ENCODE results near the gene SNRNP200. TPM values are rescaled to one million over a fixed set of nuclear protein-coding genes. Genes with fewer than 3 reads are reported as not detected.
A peak's percentile ranks its signal among the peaks of the same experiment; 100 is the strongest.

SNRNP200 gene
- total RNA-seq, 6 donors from 2014 or later: 80.9 to 177 (median 90.9) TPM

DNA sequence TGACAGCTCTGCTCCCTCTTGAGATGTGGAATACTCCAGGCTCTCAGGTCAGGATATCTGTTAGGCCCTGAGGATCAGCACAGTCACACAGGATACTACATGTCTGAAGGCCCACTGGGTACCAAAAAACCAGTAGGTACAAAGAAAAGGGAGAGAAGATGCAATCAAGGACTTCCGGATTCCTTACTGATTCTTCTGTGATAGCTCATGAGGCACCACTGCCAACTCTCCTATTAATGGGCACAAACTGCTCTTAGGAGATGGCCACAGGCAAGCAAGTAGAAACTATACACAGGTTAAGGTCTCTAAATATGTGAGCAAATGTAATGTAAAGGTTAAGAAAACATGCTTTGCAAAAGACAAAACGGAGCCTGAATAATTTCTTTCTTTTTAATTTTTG lies 43.0 kb downstream of the SNRNP200 start:
- ATAC-seq (ENCODE audit: low FRiP score in 2 of 2): no peak
- Histone ChIP-seq H3K36me3 (peaks cover 0 to 22% (median 1%) of the 10 kb centered on the region in 4 donors), H3K4me1 (peaks cover 70 to 81% (median 71%) of the 10 kb centered on the region in 4 donors), H3K9me3 (no peaks in the 10 kb centered on the region), H3K27ac (no peak overlapping the region), H3K27me3 (no peaks in the 10 kb centered on the region), H3K4me3 (no peak overlapping the region)
- TF ChIP-seq EP300 (IDR thresholded peaks at IDR 0.05) (no peak), POLR2AphosphoS5 (IDR thresholded peaks at IDR 0.05) (no peak), CTCF (IDR thresholded peaks at IDR 0.05) (no peak), POLR2A (IDR thresholded peaks at IDR 0.05) (no peak)
- DNase-seq: no peak
- WGBS, 2 donors: 79 to 82% methylated on average over 2 of the region's 2 CpGs

DNA sequence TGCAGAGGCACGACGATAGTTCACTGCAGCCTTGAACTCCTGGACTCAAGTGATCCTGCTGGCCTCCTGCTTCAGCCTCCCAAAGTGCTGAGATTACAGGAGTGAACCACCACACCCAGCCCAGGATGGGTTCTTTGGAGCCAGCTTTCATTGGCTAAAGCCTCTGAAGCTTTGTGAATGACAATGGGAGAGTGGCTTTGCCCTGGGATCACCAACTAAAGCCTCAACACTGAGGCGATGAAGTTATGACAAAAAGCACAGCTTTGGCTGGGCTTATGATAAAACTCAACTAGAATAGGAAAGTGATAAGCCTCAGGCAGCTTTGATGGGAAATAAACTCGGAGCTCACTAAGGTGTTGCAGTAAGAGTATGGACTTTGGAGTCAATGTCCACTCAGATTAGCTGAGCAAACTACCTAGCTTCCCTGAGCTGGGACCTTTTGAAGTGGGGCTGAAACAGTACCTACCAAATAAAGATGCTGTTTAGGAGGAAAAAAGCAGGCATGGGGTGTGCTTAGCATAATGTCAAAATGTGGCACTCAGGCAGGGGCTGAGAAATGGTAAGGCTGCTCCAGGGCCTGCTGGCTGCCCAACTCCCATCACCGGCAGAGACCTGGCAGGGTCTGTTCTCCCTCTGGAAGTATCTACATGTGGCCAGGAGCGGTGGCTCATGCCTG lies 43.9 kb downstream of the SNRNP200 start:
- Histone ChIP-seq H3K4me1 (peaks cover 69 to 81% (median 70%) of the 10 kb centered on the region in 4 donors), H3K4me3 (no peak overlapping the region), H3K27me3 (no peaks in the 10 kb centered on the region), H3K9me3 (no peaks in the 10 kb centered on the region), H3K36me3 (peaks cover 0 to 22% (median 1%) of the 10 kb centered on the region in 4 donors), H3K27ac (peak overlapping the region; percentile 76 to 94 (median 87))
- TF ChIP-seq POLR2AphosphoS5 (IDR thresholded peaks at IDR 0.05) (no peak), POLR2A (IDR thresholded peaks at IDR 0.05) (no peak), CTCF (IDR thresholded peaks at IDR 0.05) (no peak), EP300 (IDR thresholded peaks at IDR 0.05) (no peak)
- 94 to 95% methylated on average over 4 to 6 of the region's 6 CpGs for WGBS, 2 donors
- DNase-seq: no peak
- no peak for ATAC-seq (ENCODE audit: low FRiP score in 2 of 2)

DNA sequence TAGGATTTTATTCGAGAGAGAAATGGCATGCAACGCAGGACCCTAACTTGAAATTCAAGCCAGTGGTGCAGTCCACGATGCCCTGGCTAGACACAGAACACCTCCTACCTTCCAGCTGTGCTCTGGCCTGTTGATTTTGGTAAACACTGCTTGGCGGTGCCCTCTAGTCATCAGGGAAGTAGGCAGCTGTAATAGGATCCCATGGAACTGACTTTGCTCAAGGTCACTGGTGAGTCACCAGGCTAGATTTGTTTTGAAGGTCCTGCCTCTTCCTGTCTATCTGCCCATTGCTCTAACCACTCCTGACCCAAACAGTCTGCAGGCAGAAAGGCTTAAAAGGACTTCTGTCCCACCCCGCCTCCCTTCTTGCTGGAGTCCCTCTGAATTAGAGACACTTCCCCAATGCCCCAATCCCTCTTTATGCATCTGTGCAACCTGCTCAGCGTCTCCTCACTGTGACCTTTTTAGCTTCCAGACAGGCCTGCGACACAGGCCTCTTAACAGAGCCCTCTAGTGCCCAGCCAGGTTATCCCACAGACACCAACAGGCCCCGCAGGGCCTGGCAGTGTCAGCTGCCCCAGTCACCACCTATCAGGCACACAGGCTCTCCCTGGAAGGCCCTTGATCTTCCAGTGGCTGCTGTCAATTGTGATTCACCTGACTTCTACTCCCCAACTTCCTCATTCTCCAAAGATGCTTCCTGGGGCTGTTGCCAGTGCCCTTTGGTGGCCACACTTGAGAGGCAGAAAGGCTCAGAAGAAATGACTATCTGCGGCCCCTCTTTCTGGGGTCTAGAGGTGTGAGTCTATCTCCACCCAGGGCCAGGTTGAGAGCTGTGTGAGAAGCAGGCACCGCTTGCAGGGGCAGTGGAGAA lies 44.7 kb downstream of the SNRNP200 start:
- Histone ChIP-seq H3K9me3 (no peaks in the 10 kb centered on the region), H3K36me3 (peaks cover 2 to 29% (median 4%) of the 10 kb centered on the region in 4 donors), H3K27ac (peak overlapping the region; percentile 76 to 94 (median 87)), H3K4me1 (peaks cover 72 to 82% (median 75%) of the 10 kb centered on the region in 4 donors), H3K27me3 (no peaks in the 10 kb centered on the region), H3K4me3 (peak overlapping the region in 1 of 4 donors; percentile 2)
- TF ChIP-seq CTCF (IDR thresholded peaks at IDR 0.05): peak in 5 of 6 experiments; percentile 15 to 37 (median 19)
- peak in 1 of 4 donors; percentile 57 for TF ChIP-seq POLR2A (IDR thresholded peaks at IDR 0.05)
- peak in 1 of 4 donors; percentile 63 for TF ChIP-seq EP300 (IDR thresholded peaks at IDR 0.05)
- TF ChIP-seq POLR2AphosphoS5 (IDR thresholded peaks at IDR 0.05): peak in 1 of 2 donors; percentile 56
- WGBS, 2 donors: 48 to 49% methylated on average over 10 of the region's 10 CpGs
- DNase-seq (peak in 1 of 2 donors; percentile 68), ATAC-seq (ENCODE audit: low FRiP score in 2 of 2) (peak; percentile 85)

GRCh38 chr2:96259497-96259921 lies 45.8 kb downstream of the SNRNP200 start:
- WGBS, 2 donors: 64% methylated on average over 5 of the region's 5 CpGs; no CpG with 5 or more reads in 1 of the 2 donors
- no peak for TF ChIP-seq POLR2AphosphoS5 (IDR thresholded peaks at IDR 0.05)
- H3K36me3 ChIP-seq: peaks cover 12 to 40% (median 13%) of the 10 kb centered on the region in 4 donors
- ATAC-seq (ENCODE audit: low FRiP score in 2 of 2) (no peak), DNase-seq (peak in 1 of 2 donors; percentile 41)
- peak overlapping the region in 1 of 4 donors; percentile 2 for H3K4me3 ChIP-seq
- H3K27me3 ChIP-seq: no peaks in the 10 kb centered on the region
- H3K9me3 ChIP-seq: no peaks in the 10 kb centered on the region
- peaks cover 77 to 86% (median 81%) of the 10 kb centered on the region in 4 donors for H3K4me1 ChIP-seq
- H3K27ac ChIP-seq: peak overlapping the region; percentile 76 to 94 (median 87)
